HL-60 (cell line): Measurements from ENCODE around the gene NECTIN4.

Experiments
- GABPA ChIP-seq: IDR thresholded peaks from 2 replicates; pipeline ENCODE4 v1.6.1; 2012; ENCODE audit warnings: low read depth
- POLR2AphosphoS5 ChIP-seq: IDR thresholded peaks from 2 replicates; pipeline ENCODE4 v1.6.1; 2012; ENCODE audit warnings: low read depth
- SPI1 ChIP-seq: IDR thresholded peaks from 2 replicates; pipeline ENCODE4 v1.6.1; 2012; ENCODE audit warnings: low read depth, mild to moderate bottlenecking, borderline replicate concordance
- TF ChIP-seq, protein P1 (sequence below): IDR thresholded peaks from one replicate; pipeline ENCODE4 v1.5.1; 2011; ENCODE audit warnings: low read length, control low read depth, inconsistent platforms; ENCODE audit not compliant: insufficient read depth
- TF ChIP-seq, protein P2 (sequence below): IDR thresholded peaks from 2 replicates; pipeline ENCODE4 v1.6.1; 2012; ENCODE audit warnings: low read depth; ENCODE audit not compliant: insufficient replicate concordance

DNA sequence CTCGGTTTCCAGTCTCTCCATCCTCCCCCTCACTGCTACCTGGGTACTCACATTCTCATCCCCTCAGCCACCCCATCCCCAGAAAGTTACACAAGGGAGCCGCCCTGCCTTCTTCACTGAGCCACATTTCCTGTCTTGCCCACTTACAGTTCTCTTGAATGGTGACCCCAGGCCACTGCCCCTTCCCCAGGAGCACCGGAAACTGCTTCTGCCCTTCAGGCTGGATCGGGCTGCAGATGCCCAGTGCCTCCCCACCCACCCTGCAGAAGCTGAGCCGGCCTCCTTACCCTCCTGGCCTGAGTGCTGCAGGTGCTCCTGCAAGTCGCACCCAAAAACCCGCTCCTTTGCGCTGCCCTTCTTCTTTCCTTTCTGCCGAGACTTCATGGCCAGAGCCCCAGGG is 20.1 kb downstream of the NECTIN4 start:
- TF ChIP-seq, protein P1, sequence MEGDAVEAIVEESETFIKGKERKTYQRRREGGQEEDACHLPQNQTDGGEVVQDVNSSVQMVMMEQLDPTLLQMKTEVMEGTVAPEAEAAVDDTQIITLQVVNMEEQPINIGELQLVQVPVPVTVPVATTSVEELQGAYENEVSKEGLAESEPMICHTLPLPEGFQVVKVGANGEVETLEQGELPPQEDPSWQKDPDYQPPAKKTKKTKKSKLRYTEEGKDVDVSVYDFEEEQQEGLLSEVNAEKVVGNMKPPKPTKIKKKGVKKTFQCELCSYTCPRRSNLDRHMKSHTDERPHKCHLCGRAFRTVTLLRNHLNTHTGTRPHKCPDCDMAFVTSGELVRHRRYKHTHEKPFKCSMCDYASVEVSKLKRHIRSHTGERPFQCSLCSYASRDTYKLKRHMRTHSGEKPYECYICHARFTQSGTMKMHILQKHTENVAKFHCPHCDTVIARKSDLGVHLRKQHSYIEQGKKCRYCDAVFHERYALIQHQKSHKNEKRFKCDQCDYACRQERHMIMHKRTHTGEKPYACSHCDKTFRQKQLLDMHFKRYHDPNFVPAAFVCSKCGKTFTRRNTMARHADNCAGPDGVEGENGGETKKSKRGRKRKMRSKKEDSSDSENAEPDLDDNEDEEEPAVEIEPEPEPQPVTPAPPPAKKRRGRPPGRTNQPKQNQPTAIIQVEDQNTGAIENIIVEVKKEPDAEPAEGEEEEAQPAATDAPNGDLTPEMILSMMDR, result no peak
- TF ChIP-seq, protein P2, sequence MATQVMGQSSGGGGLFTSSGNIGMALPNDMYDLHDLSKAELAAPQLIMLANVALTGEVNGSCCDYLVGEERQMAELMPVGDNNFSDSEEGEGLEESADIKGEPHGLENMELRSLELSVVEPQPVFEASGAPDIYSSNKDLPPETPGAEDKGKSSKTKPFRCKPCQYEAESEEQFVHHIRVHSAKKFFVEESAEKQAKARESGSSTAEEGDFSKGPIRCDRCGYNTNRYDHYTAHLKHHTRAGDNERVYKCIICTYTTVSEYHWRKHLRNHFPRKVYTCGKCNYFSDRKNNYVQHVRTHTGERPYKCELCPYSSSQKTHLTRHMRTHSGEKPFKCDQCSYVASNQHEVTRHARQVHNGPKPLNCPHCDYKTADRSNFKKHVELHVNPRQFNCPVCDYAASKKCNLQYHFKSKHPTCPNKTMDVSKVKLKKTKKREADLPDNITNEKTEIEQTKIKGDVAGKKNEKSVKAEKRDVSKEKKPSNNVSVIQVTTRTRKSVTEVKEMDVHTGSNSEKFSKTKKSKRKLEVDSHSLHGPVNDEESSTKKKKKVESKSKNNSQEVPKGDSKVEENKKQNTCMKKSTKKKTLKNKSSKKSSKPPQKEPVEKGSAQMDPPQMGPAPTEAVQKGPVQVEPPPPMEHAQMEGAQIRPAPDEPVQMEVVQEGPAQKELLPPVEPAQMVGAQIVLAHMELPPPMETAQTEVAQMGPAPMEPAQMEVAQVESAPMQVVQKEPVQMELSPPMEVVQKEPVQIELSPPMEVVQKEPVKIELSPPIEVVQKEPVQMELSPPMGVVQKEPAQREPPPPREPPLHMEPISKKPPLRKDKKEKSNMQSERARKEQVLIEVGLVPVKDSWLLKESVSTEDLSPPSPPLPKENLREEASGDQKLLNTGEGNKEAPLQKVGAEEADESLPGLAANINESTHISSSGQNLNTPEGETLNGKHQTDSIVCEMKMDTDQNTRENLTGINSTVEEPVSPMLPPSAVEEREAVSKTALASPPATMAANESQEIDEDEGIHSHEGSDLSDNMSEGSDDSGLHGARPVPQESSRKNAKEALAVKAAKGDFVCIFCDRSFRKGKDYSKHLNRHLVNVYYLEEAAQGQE, result no peak
- no peak for TF ChIP-seq POLR2AphosphoS5
- TF ChIP-seq SPI1, result no peak
- TF ChIP-seq GABPA, result no peak
